Measurements from ENCODE around the gene ASPHD2.

ASPHD2 gene

GRCh38 chr22:26453216-26453615 lies 24.2 kb downstream of the ASPHD2 start:
- TF ChIP-seq CTCF (IDR thresholded peaks at IDR 0.05; ENCODE audit: poor library complexity, severe bottlenecking): no peak
- Histone ChIP-seq H3K9me3 (ENCODE audit: severe bottlenecking) (no peaks in the 10 kb centered on the region), H3K36me3 (ENCODE audit: low read depth) (peaks cover 66% of the 10 kb centered on the region), H3K27me3 (ENCODE audit: insufficient read depth, poor library complexity, severe bottlenecking) (no peaks in the 10 kb centered on the region), H3K4me1 (ENCODE audit: insufficient read depth, poor library complexity, severe bottlenecking) (no peaks in the 10 kb centered on the region), H3K4me3 (ENCODE audit: severe bottlenecking) (no peak overlapping the region), H3K27ac (ENCODE audit: poor library complexity, severe bottlenecking) (no peak overlapping the region)
- no peak for ATAC-seq (ENCODE audit: low read depth)
- no peak for DNase-seq (ENCODE audit: low spot score)

GRCh38 chr22:26453812-26454500 lies 24.9 kb downstream of the ASPHD2 start:
- Histone ChIP-seq H3K27ac (ENCODE audit: poor library complexity, severe bottlenecking) (no peak overlapping the region), H3K9me3 (ENCODE audit: severe bottlenecking) (no peaks in the 10 kb centered on the region), H3K27me3 (ENCODE audit: insufficient read depth, poor library complexity, severe bottlenecking) (no peaks in the 10 kb centered on the region), H3K4me1 (ENCODE audit: insufficient read depth, poor library complexity, severe bottlenecking) (no peaks in the 10 kb centered on the region), H3K4me3 (ENCODE audit: severe bottlenecking) (no peak overlapping the region), H3K36me3 (ENCODE audit: low read depth) (peaks cover 69% of the 10 kb centered on the region)
- DNase-seq (ENCODE audit: low spot score) (no peak), ATAC-seq (ENCODE audit: low read depth) (no peak)
- no peak for TF ChIP-seq CTCF (IDR thresholded peaks at IDR 0.05; ENCODE audit: poor library complexity, severe bottlenecking)

GRCh38 chr22:26457661-26458272 lies 28.7 kb downstream of the ASPHD2 start:
- peaks cover 13% of the 10 kb centered on the region for H3K4me1 ChIP-seq (ENCODE audit: insufficient read depth, poor library complexity, severe bottlenecking)
- peaks cover 79% of the 10 kb centered on the region for H3K36me3 ChIP-seq (ENCODE audit: low read depth)

GRCh38 chr22:26460202-26460601 lies 31.1 kb downstream of the ASPHD2 start:
- peaks cover 82% of the 10 kb centered on the region for H3K36me3 ChIP-seq (ENCODE audit: low read depth)
- ATAC-seq (ENCODE audit: low read depth) (peak; percentile 73), DNase-seq (ENCODE audit: low spot score) (no peak)
- no peak overlapping the region for H3K4me3 ChIP-seq (ENCODE audit: severe bottlenecking)
- peaks cover 13% of the 10 kb centered on the region for H3K4me1 ChIP-seq (ENCODE audit: insufficient read depth, poor library complexity, severe bottlenecking)
- TF ChIP-seq CTCF (IDR thresholded peaks at IDR 0.05; ENCODE audit: poor library complexity, severe bottlenecking): no peak
- no peaks in the 10 kb centered on the region for H3K27me3 ChIP-seq (ENCODE audit: insufficient read depth, poor library complexity, severe bottlenecking)
- H3K9me3 ChIP-seq (ENCODE audit: severe bottlenecking): no peaks in the 10 kb centered on the region
- peak overlapping the region; percentile 58 for H3K27ac ChIP-seq (ENCODE audit: poor library complexity, severe bottlenecking)

More at GRCh38 chr22:26457661-26458272, 28.7 kb downstream of the ASPHD2 start:
- Histone ChIP-seq H3K27ac (ENCODE audit: poor library complexity, severe bottlenecking) (no peak overlapping the region), H3K9me3 (ENCODE audit: severe bottlenecking) (no peaks in the 10 kb centered on the region), H3K4me3 (ENCODE audit: severe bottlenecking) (no peak overlapping the region), H3K27me3 (ENCODE audit: insufficient read depth, poor library complexity, severe bottlenecking) (no peaks in the 10 kb centered on the region)
- no peak for ATAC-seq (ENCODE audit: low read depth)
- DNase-seq (ENCODE audit: low spot score): no peak
- no peak for TF ChIP-seq CTCF (IDR thresholded peaks at IDR 0.05; ENCODE audit: poor library complexity, severe bottlenecking)

Data from RWPE2 (cell line).